DOHH2 (cell line): ENCODE results near the gene SHANK2.

ENCODE experiments used
- H3F3A ChIP-seq: fragments of 200-600 bp; sonication (generic), shearing (Covaris generic); 2 replicates; pipeline ENCODE4 v1.6.0; 2016; ENCODE audit warnings: antibody characterized with exemption, mild to moderate bottlenecking; ENCODE audit not compliant: control insufficient read depth, insufficient read depth
- H3K27ac ChIP-seq: fragments of 200-600 bp; sonication (generic); 2 replicates; pipeline ENCODE4 v1.5.1; 2014; ENCODE audit warnings: low read depth, mild to moderate bottlenecking, low read length, moderate library complexity
- H3K27me3 ChIP-seq: fragments of 200-600 bp; sonication (generic); 2 replicates; pipeline ENCODE4 v1.6.1; 2014; ENCODE audit warnings: mild to moderate bottlenecking, low read length, mixed read lengths; ENCODE audit not compliant: control insufficient read depth
- H3K36me3 ChIP-seq: fragments of 200-600 bp; sonication (generic); 2 replicates; pipeline ENCODE4 v1.6.1; 2014; ENCODE audit warnings: mild to moderate bottlenecking, low read length, moderate library complexity, mixed read lengths; ENCODE audit not compliant: control insufficient read depth
- H3K4me1 ChIP-seq: fragments of 200-600 bp; sonication (generic); 2 replicates; pipeline ENCODE4 v1.6.1; 2014; ENCODE audit warnings: mild to moderate bottlenecking, low read length, mixed read lengths; ENCODE audit not compliant: control insufficient read depth
- H3K4me2 ChIP-seq: fragments of 200-600 bp; sonication (generic); 2 replicates; pipeline ENCODE4 v1.6.0; 2014; ENCODE audit warnings: mild to moderate bottlenecking, low read length, moderate library complexity
- H3K4me3 ChIP-seq: fragments of 200-600 bp; sonication (generic); 2 replicates; pipeline ENCODE4 v1.5.1; 2014; ENCODE audit warnings: mild to moderate bottlenecking, low read length, mixed read lengths
- H3K79me2 ChIP-seq: fragments of 200-600 bp; sonication (generic); 2 replicates; pipeline ENCODE4 v1.6.1; 2014; ENCODE audit warnings: mild to moderate bottlenecking, low read length, mixed read lengths; ENCODE audit not compliant: control insufficient read depth
- H3K9me2 ChIP-seq: fragments of 200-600 bp; sonication (generic); replicated peaks from 2 replicates; pipeline ENCODE4 v1.6.1; 2014; ENCODE audit warnings: mild to moderate bottlenecking, low read length, mixed read lengths; ENCODE audit not compliant: control insufficient read depth
- H3K9me3 ChIP-seq: fragments of 200-600 bp; sonication (generic); 2 replicates; pipeline ENCODE4 v1.6.1; 2014; ENCODE audit warnings: antibody characterized with exemption, low read length, mixed read lengths; ENCODE audit not compliant: control insufficient read depth, insufficient read depth
- H4K20me1 ChIP-seq: fragments of 200-600 bp; sonication (generic); 2 replicates; pipeline ENCODE4 v1.6.0; 2014; ENCODE audit warnings: low read depth, mild to moderate bottlenecking, antibody characterized with exemption, low read length, moderate library complexity; ENCODE audit not compliant: control insufficient read depth, insufficient read depth
- EZH2phosphoT487 ChIP-seq: fragments of 200-600 bp; sonication (generic); IDR thresholded peaks from 2 replicates; pipeline ENCODE4 v1.6.1; 2017; ENCODE audit warnings: borderline replicate concordance, mild to moderate bottlenecking, antibody characterized with exemption, low read length, moderate library complexity, mixed read lengths
- TF ChIP-seq, protein P1 (sequence below): fragments of 200-600 bp; sonication (generic); IDR thresholded peaks from one replicate; pipeline ENCODE4 v1.5.1; 2014; ENCODE audit warnings: antibody characterized with exemption, mild to moderate bottlenecking, low read depth, low read length; ENCODE audit not compliant: poor library complexity, severe bottlenecking

The SHANK2 gene

GRCh38 chr11:71223081-71223405, 29.3 kb downstream of the SHANK2 start:
- Histone ChIP-seq H3K9me2 (no peaks in the 10 kb centered on the region), H3K27me3 (no peaks in the 10 kb centered on the region), H3K79me2 (no peaks in the 10 kb centered on the region), H3F3A (no peaks in the 10 kb centered on the region), H3K27ac (no peak overlapping the region), H3K4me1 (peaks cover 14% of the 10 kb centered on the region), H4K20me1 (no peaks in the 10 kb centered on the region), H3K4me3 (no peak overlapping the region), H3K4me2 (no peak overlapping the region), H3K36me3 (no peaks in the 10 kb centered on the region), H3K9me3 (peaks cover 14% of the 10 kb centered on the region; the same call in 1 of the 2 replicates)
- no peak for TF ChIP-seq EZH2phosphoT487
- TF ChIP-seq, protein P1, sequence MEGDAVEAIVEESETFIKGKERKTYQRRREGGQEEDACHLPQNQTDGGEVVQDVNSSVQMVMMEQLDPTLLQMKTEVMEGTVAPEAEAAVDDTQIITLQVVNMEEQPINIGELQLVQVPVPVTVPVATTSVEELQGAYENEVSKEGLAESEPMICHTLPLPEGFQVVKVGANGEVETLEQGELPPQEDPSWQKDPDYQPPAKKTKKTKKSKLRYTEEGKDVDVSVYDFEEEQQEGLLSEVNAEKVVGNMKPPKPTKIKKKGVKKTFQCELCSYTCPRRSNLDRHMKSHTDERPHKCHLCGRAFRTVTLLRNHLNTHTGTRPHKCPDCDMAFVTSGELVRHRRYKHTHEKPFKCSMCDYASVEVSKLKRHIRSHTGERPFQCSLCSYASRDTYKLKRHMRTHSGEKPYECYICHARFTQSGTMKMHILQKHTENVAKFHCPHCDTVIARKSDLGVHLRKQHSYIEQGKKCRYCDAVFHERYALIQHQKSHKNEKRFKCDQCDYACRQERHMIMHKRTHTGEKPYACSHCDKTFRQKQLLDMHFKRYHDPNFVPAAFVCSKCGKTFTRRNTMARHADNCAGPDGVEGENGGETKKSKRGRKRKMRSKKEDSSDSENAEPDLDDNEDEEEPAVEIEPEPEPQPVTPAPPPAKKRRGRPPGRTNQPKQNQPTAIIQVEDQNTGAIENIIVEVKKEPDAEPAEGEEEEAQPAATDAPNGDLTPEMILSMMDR = no peak

DNA sequence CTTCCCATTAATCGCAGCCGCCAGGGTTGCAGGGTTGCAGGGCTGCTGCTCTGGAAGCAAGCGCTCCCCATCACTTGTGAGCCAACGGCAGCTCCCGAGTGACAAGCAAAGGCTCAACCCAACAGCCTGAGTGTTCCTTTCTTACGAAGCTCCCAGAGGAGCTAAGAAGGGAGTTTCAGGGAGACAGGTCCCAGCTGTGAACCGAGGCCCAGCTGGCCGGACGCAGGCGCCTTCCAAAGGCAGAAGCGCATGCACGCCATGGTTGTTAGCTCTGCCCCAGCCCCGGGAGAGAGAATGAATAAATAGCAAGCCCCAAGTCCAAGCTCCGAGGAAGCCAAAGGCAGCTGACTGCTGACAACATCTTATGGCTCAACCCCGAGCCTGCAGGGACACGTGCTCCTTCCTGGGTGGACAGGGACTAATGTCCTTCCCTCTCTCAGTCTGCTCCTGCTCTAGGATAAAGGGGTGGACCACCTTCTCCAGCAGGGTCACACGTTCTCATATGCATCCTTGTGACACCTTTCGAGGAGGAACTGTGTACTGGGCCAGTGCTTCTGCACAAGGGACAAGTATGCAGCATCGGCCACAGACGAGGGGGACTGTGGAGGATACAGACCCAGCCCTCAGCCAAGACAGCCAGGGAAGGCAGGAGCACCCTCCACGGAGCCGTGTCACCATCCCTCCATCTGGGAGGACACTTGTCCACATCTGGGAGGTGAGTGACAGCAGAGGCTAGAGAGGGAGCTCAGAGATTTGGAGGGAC, 29.9 kb downstream of the SHANK2 start:
- no peaks in the 10 kb centered on the region for H3K9me2 ChIP-seq
- H3K4me2 ChIP-seq = no peak overlapping the region
- H3K27me3 ChIP-seq = no peaks in the 10 kb centered on the region
- no peaks in the 10 kb centered on the region for H3K79me2 ChIP-seq
- peaks cover 18% of the 10 kb centered on the region for H3K4me1 ChIP-seq
- H3K9me3 ChIP-seq = peaks cover 12% of the 10 kb centered on the region; the same call in 1 of the 2 replicates
- H3K4me3 ChIP-seq = no peak overlapping the region
- H3F3A ChIP-seq = no peaks in the 10 kb centered on the region
- no peaks in the 10 kb centered on the region for H4K20me1 ChIP-seq
- H3K36me3 ChIP-seq = no peaks in the 10 kb centered on the region
- no peak overlapping the region for H3K27ac ChIP-seq
- TF ChIP-seq, protein P1 = no peak
- TF ChIP-seq EZH2phosphoT487 = no peak

- H3K4me3 ChIP-seq = no peak overlapping the region
- H3K27me3 ChIP-seq = no peaks in the 10 kb centered on the region
- peaks cover 22% of the 10 kb centered on the region for H3K4me1 ChIP-seq
- no peaks in the 10 kb centered on the region for H3K36me3 ChIP-seq
- H4K20me1 ChIP-seq = no peaks in the 10 kb centered on the region
- H3K4me2 ChIP-seq = no peak overlapping the region
- H3K9me2 ChIP-seq = no peaks in the 10 kb centered on the region
- TF ChIP-seq, protein P1 = no peak
- TF ChIP-seq EZH2phosphoT487 = no peak
- H3F3A ChIP-seq = no peaks in the 10 kb centered on the region
- H3K9me3 ChIP-seq = peaks cover 6% of the 10 kb centered on the region; the same call in 1 of the 2 replicates
- H3K79me2 ChIP-seq = no peaks in the 10 kb centered on the region
- no peak overlapping the region for H3K27ac ChIP-seq
Measured at GRCh38 chr11:71221821-71222220, 30.6 kb downstream of the SHANK2 start.
